Right ventricle myocardium inferior (tissue), 1 donor: ENCODE data around the gene HCK. TPM values are rescaled to one million over a fixed set of nuclear protein-coding genes. Genes with fewer than 3 reads are reported as not detected.
"Not testable (repeated sequence)": the region's sequence is repeated elsewhere in the genome, so short reads cannot be mapped to it uniquely, and the experiment has no call there.

Experiments
- ATAC-seq: fragments of 200-7000 bp; cut with Tn5 transposase; one replicate; pipeline ENCODE4 v1.9.1; 2020; ENCODE audit warnings: mild to moderate bottlenecking, moderate library complexity
- DNase-seq: peaks from one replicate; pipeline ENCODE4 v3.0.0; 2021; ENCODE audit errors: missing footprints
- intact Hi-C: fragments of 100-400 bp; cut with DNase I; formaldehyde crosslinking; loops from one replicate; pipeline ENCODE4 v1.11.0; 2022
- total RNA-seq: library from RNA; stranded (reverse); fragmentation: NEBNext Ultra II Directional; extraction: Animal tissue kit (Norgen Biotek cat#: 25700); gene quantifications from one replicate; pipeline ENCODE4 v1.2.1, GENCODE V29; 2021
- donor health status: DM: no; HTN: yes; CAD: no; lungs with severe emphysema.

Gene HCK
- total RNA-seq, 1 donor from 2014 or later = 7.0 TPM

DNA sequence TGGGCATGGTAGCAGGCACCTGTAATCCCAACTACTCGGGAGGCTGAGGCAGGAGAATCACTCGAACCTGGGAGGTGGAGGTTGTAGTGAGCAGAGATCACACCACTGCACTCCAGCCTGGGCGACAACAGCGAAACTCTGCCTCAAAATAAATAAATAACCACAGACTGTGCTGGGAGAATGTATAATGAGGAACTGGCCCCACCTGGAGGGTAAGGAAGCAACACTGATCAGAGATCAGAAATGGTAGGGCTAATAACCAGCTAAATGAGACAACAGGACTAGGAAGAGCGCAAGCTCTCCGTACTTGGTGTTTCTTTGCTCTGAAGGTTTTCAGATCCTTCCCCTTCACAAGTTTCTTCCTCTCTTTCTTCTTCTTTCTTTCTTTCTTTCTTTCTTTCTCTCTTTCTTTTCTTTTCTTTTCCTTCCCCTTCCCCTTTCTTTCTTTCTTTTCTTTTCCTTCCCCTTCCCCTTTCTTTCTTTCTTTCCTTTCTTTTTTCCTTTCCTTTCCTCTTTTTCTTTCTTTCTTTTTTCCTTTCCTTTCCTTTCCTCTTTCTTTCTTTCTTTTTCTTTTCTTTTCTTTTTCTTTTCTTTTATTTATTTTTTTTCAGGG, 27.3 kb upstream of the HCK start:
- no peak for DNase-seq
- ATAC-seq = no peak
- intact Hi-C loops = no loop called here

DNA sequence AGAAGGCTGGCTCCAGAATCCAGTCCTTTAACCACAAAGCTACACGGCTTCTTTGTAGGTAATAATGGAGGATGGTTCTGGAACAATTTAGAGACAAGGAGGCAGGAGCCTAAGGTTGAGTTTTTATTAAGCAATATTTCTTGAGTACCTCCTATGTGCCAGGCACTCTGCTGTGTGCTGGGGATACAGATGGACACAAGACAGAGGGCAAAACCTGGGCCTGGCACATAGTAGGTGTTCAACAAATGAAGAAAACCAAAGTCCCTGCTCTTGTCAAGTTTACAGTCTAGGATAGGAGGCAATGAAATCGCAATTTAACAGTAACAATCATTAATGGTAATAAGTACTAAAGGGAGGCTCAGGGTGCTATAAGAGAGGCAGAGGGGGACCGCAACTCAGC, 24.4 kb upstream of the HCK start:
- intact Hi-C loops = no loop called here
- no peak for ATAC-seq
- no peak for DNase-seq

DNA sequence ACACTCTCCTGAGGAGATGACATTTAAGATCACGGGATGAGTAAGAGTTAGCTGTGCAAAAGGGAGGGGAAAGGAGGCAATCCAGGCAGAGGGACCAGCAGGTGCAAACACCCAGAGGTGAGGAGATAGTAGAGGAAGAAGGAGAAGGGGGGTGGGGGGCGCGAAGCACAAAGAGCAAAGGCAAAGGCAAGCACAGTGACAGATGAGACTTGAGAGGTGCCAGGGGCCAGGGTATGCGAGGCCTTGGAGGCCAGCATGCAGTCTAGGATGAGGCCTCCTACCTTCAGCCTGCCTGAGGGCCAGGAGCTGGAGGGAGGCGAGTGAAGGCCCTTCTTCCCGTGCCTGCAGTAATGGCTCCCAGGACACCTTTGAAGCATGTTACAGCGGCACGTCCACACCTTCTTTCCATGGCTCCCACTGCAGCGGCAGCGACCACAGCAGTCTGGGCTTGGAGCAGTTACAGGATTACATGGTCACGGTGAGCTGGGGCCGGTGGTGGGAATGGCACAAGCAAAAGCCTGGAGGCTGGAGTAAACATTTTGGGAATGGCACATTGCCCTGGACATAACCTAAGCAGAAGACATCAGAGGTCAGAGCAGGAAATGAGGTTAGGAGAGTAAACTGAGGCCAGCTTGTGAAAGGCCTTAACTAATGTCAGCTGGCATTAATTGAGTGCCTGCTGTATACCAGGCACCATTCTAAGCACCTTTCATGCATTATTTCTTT, 23.2 kb upstream of the HCK start:
- ATAC-seq = no peak
- intact Hi-C loops = no loop called here
- DNase-seq = no peak

DNA sequence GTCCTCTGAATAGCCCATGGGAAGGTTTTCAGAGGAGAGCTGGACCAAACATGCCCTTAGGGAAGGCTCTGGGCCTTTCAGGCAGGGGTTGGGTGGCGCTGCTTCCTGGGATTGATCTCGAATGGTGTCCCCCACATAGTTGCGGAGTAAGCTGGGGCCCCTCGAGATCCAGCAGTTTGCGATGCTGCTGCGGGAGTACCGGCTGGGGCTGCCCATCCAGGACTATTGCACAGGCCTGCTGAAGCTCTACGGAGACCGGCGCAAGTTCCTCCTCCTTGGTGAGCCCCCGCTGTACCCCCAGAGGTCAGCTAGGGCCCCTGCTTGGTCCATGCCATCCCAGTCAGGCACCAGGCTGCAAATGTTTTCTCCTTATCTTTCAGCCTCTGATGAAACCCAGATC, 22.5 kb upstream of the HCK start:
- intact Hi-C loops = no loop called here
- DNase-seq (no peak), ATAC-seq (no peak)

DNA sequence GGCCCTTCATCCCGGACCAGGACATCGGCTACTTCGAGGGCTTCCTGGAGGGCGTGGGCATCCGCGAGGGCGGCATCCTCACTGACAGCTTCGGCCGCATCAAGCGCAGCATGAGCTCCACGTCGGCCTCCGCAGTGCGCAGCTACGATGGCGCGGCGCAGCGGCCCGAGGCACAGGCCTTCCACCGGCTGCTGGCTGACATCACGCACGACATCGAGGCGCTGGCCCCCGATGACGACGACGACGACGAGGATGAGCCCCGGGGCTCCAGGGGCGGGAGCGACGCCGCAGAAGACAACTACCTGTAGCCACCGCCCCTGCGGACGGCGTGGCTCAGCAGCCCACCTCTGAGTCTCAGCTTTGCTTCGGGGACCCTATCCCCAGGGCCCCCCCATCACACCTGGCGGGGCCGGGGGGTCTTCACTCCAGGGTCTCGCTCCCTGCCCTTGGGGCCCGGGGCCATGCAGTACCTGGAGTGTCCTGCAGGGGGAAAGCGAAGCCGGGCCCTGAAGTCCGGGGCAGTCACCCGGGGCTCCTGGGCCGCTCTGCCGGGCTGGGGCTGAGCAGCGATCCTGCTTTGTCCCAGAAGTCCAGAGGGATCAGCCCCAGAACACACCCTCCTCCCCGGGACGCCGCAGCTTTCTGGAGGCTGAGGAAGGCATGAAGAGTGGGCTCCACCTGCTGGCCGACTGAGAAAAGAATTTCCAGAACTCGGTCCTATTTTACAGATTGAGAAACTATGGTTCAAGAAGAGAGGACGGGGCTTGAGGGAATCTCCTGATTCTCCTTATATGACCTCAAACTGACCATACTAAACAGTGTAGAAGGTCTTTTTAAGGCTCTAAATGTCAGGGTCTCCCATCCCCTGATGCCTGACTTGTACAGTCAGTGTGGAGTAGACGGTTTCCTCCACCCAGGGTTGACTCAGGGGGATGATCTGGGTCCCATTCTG, 20.8 kb upstream of the HCK start:
- intact Hi-C loops = loop anchor here (1.0 to 5.0 kb wide), 3 partner anchors 79 to 208 kb away; partner anchors contain the start of gene PDRG1
- DNase-seq (peak; percentile 83), ATAC-seq (peak; percentile 82)

DNA sequence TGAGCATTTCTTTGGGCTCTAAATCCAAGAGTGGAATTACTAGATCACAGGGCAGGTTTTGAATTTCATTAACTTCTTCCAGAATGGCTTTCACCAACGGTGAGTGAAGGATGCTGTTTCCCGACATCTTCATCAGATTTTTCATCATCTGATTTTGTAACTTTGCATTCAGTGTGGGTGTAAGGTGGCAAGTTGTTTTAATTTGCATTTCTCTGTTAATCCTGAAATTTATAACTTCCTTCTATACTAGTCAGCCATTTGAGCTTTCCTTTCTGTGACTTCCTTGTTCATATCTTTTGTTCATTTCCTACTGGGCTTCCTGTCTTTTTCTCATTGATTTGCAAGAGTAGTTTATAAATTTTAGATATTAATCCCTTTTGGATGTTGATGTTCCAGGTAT, 18.7 kb upstream of the HCK start:
- ATAC-seq (no peak), DNase-seq (no peak)
- intact Hi-C loops = loop anchor here (5.0 kb wide), 1 partner anchor 81 kb away; the partner anchor contains the start of gene PDRG1

DNA sequence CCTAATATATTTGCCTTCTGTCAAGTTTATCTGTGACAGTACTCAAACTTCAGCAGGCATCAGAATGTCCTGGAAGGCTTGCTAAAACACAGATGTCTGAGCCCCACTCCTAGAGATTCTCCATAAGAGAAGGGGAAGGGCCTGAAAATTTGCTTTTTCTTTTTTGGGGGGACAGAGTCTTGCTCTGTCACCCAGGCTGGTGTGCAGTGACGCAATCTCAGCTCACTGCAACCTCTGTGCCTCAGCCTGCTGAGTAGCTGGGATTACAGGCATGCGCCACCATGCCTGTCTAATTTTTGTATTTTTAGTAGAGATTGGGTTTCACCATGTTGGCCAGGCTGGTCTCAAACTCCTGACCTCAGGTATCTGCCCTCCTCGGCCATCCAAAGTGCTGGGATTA, 18.3 kb upstream of the HCK start:
- not testable (repeated sequence) for ATAC-seq, DNase-seq
- intact Hi-C loops = loop anchor here (5.0 kb wide), 1 partner anchor 81 kb away; the partner anchor contains the start of gene PDRG1

DNA sequence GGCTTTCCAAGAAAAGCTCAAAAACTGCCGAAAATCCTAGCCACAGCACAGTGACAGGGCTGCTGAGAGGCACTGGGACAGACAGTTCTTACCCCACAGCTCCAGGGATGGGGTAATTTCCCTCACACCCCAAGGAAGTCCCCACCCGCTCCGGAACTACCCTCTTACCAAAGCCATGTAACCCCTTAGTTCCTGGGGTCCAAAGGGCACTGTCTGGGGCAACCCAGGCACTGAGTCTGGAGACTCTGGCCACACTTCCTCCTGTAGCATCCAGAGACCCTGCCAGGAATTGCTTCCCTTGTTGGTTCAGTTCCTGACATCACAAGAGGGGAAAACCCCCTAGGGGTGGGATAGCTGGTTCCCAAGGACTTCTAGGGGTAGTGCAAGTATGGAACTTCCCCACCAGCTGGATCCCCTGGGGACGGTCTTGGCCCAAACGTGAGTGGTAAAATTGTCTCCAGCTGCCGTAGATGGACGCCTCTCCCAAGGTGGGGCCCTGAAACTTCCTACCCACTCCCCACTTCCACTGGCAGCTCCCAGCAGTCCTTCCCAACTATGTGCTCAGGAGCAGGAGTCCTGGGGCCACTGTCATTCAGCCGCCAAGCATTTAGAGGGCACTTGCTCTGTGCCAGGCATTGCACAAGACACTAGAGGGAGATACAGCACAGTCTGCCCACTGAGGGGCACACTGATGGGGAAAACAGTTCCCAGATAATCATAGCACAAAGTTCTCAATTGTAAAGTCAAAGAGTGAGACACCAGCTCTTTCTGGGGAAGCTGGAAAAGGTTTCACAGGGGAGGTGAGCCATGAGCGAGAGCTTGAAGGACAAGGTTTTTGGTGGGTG, 17.2 kb upstream of the HCK start:
- no peak for DNase-seq

DNA sequence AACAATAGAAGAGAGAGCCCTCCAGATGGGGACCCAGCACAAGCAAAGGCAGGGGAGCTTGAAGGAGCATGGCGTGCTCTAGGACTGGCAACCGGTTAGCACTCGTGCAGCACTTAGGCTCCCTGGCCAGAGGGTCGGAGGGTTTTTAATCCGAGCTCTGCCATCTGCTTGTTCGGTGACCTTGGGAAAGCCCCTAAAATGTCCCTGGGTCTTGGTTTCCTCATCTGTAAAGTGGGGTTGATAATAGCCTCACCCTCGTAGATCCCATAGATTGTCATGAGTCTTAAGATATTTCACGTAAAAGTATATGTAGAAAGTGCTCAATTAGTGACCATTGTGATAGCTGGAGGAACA, 16.6 kb upstream of the HCK start:
- ATAC-seq (no peak), DNase-seq (no peak)
- intact Hi-C loops = no loop called here

More for the DNA sequence above, 17.2 kb upstream of the HCK start:
- peak; percentile 74 for ATAC-seq
- intact Hi-C loops = loop anchor here (5.0 kb wide), 1 partner anchor 83 kb away; the partner anchor contains the start of gene PDRG1

DNA sequence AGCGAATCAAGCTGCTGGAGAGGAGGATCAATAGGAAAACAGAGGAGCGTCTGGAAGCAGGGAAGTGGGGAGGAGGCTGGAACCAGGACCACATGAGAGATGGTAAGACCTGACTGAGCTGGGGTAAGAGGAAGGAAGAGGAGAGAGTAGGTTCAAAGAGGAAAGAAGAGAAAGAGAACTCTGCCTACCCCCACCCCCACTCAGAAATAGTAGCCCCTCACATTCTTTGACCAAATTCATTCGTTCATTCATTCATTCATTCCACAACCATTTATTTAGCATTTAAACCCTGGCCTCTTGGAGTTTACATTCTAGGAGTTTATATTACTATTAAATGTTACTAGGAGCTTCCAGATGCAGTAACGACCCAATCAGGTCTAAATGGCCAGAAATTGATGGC, 15.8 kb upstream of the HCK start:
- ATAC-seq = no peak
- intact Hi-C loops = no loop called here
- DNase-seq = no peak

DNA sequence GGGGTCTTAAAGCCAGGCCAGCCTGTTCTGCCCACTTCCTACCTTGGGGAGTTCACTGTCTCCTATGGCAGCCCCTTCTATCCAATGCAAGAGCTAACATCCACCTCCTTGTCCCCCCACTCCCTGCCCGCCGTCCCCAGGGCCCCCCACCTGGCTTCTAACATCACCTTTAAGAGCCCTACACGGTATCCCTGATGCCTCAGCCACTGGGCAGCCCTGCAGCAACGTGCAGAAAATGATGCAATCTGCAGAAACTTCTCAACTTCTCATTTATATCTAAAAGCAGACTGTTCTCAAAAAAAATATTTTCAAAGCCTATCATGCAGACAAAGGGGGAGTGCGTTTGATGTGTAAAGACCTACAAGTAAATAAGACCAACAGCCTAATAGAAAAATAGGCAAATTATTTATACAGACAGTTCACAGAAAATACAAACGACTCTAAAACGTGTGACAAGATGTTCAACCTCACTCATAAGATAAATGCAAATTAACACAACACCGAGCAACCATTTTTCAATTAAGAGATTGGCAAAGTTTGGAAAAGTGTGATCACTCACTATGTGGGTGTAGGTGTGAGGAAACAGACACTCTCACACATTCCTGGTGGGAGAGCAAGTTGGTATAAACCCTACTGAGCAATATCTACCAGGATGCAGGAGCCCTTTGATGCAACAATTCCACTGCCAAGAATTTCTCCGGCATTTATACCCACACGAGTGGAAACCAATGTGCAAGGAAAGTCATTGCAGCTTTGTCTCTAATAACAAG, 15.1 kb upstream of the HCK start:
- DNase-seq = no peak
- no peak for ATAC-seq
- intact Hi-C loops = no loop called here

DNA sequence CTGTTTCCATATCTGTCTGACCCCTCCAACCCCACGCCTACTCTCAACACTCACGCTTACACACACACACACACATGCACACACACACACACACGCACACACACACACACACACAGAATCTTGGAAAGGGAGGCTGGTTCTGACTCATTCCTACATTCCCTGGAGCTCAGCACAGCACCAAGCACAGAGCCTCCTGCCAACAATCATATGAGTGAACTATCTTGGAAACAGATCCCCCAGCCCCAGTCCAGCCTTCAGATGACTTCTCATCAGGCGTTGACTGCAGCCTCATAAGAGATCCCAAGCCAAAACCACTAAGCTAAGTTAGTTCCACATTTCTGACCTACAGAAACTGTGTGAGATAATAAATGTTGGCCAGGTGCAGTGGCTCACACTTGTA, 14.1 kb upstream of the HCK start:
- intact Hi-C loops = no loop called here
- no peak for ATAC-seq
- DNase-seq = no peak

DNA sequence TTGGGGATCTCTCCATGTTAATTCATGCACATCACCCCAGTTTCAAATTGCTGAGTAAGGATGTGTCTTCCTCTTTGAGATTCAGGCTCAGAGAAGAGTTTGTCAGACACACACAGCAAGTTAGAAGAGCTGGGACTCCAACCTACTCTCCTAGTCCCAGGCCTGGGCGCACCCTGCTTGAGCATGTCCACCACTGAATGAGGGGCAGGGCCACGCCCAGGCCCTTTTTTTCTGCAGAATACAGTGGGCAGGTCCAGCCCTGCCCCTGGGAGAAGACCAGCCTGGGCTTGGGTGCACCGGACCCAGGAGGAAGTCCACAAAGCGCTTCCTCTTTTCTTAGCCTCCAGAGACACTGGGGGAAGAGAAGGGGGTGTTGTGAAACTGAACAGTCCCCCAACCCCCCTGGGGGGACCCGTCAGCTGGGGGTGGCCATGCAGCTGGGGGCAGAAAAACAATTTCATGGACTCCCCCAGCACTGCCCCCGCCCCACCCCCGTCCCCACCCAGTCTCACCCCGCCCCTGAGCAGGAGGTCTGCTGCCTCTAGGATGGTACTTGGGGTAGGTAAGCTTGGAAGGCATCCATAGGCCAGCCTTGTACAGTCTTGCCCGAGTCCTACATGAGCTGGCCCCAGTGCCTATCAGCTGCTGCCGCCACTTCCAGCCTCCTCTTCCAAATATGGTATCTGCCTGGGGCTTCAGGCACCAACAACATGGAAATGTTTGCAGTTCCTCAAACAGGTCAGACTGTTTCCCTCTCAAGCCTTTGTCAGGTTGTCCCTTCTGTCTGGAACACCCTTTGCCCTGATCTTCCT, 11.7 kb upstream of the HCK start:
- ATAC-seq (peak; percentile 81), DNase-seq (peak; percentile 89)
- intact Hi-C loops = no loop called here

DNA sequence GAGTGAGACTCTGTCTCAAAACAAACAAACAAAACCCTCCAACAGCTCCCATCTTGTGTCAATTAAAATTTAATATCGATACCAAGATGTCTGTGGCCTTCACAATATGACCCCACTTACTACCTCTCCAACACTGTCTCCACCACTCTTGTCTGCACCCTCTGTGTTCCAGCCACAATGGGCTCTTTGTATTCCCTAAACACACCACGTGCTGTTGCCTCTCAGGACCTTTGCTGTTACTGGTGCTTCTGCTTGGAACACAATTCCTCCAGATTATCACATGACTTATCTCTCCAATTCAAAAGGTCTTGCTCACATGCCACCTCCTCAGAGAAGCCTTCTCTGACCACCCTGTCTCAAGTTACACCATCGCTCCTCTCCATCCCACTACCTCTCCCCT, 6.0 kb upstream of the HCK start:
- ATAC-seq (no peak), DNase-seq (no peak)
- intact Hi-C loops = no loop called here

DNA sequence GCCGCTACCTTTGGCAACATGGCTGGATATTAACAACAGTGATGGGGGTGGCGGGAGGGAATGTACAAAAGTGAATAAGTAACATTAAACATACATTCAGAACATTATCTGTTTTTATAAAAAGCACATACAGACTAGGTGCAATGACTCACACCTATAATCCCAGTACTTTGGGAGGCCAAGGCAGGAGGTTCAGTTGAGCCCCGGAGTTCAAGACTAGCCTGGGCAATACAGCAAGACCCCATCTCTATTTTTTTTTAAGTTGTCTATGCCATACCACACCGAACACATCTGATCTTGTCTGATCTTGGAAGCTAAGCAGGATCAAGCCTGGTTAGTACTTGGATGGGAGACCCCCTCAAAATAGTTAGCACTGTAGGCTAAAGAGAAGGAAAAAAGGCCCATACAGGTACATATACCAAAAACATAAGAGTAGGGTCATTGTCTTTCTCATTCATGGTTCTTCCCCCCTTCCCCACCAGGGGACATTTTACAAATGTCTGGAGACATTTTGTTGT, 1.7 kb upstream of the HCK start:
- no peak for ATAC-seq
- no peak for DNase-seq
- intact Hi-C loops = no loop called here

DNA sequence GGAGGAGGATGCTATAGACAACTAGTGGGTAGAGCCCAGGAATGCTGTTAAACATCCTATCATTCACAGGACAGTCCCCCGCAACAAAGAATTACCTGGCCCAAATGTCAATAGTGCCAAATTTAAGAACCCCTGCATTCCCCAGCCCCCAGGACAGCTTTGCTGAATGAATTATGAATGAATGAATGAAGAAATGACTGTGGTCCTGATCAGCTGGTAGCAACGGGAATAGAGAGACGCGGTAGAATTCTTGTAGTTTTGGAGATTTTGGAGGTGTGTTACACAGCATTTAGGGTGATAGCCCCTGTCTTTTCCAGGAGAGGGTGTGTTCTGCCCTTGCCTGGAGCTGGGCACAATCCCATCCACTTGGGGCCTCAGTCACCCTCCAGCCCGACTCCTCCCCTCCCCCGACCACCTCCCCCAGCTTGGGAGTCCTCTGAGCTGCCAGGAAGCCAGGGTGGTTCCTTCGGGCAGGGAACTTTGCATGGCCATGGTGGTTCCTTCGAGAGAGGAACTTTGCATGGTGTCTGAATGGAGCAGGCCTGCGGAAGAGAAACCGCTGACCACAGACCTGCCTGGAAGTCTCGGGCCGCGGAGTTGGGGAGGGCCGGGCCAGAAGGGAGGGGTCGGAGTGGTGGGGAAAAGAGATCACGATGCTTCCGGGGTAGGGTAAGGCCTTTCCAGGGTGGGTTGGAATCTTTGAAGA, 1.0 kb upstream of the HCK start:
- peak; percentile 91 for DNase-seq
- intact Hi-C loops = no loop called here
- ATAC-seq = peak; percentile 74
